Peyer's patch (tissue), 4 donors: ENCODE measurements around the gene NR1D1.

Experiments
- POLR2A ChIP-seq, 2 donors: fragments of 450-650 bp; IDR thresholded peaks; one replicate each; pipeline ENCODE4 v1.5.1; 2017; ENCODE audit warnings: antibody characterized with exemption in 2 of 2, mild to moderate bottlenecking in 2 of 2, moderate library complexity in 2 of 2
- TF ChIP-seq, protein P1 (sequence below), 6 experiments: fragments of 450-650 bp in 4 of 6; fragments of 200-600 bp in 2 of 6; sonication (generic) in 1 of 6; IDR thresholded peaks; one replicate each; pipeline ENCODE4 v1.5.1; 2017 to 2019; ENCODE audit warnings: antibody characterized with exemption in 6 of 6, mild to moderate bottlenecking in 3 of 6, moderate library complexity in 1 of 6

DNA sequence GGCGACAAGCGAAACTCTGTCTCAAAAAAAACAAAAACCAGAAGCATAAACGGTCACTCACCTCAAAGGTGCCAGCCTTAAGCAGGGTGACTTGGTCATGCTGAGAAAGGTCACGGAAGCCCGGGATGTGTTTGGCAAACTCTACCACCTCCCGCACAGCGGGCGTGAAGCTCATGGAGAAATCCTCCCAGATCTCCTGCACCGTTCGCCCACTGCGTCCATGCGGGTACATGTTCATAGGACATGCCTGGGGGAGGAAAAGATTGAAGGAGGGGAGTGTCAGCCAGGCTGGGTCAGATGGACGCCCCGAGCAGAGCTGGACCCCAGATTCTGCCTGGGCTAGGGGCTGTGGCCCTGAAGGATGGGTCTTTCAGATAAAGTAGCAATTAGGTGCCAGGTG lies 5.5 kb downstream of the NR1D1 start:
- TF ChIP-seq, protein P1, sequence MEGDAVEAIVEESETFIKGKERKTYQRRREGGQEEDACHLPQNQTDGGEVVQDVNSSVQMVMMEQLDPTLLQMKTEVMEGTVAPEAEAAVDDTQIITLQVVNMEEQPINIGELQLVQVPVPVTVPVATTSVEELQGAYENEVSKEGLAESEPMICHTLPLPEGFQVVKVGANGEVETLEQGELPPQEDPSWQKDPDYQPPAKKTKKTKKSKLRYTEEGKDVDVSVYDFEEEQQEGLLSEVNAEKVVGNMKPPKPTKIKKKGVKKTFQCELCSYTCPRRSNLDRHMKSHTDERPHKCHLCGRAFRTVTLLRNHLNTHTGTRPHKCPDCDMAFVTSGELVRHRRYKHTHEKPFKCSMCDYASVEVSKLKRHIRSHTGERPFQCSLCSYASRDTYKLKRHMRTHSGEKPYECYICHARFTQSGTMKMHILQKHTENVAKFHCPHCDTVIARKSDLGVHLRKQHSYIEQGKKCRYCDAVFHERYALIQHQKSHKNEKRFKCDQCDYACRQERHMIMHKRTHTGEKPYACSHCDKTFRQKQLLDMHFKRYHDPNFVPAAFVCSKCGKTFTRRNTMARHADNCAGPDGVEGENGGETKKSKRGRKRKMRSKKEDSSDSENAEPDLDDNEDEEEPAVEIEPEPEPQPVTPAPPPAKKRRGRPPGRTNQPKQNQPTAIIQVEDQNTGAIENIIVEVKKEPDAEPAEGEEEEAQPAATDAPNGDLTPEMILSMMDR (IDR thresholded peaks at IDR 0.05): no peak
- TF ChIP-seq POLR2A (IDR thresholded peaks at IDR 0.05): no peak
